GM21423 (cell line): Measurements from ENCODE around the gene SH3PXD2A.
"Not testable (repeated sequence)": the region's sequence is repeated elsewhere in the genome, so short reads cannot be mapped to it uniquely, and the experiment has no call there.

ENCODE experiments used
- ATAC-seq: cut with Tn5 transposase; IDR thresholded peaks from one replicate; pipeline ENCODE4 v1.9.1; 2021; ENCODE audit warnings: mild to moderate bottlenecking, moderate library complexity; ENCODE audit not compliant: unreplicated experiment

The SH3PXD2A gene

DNA sequence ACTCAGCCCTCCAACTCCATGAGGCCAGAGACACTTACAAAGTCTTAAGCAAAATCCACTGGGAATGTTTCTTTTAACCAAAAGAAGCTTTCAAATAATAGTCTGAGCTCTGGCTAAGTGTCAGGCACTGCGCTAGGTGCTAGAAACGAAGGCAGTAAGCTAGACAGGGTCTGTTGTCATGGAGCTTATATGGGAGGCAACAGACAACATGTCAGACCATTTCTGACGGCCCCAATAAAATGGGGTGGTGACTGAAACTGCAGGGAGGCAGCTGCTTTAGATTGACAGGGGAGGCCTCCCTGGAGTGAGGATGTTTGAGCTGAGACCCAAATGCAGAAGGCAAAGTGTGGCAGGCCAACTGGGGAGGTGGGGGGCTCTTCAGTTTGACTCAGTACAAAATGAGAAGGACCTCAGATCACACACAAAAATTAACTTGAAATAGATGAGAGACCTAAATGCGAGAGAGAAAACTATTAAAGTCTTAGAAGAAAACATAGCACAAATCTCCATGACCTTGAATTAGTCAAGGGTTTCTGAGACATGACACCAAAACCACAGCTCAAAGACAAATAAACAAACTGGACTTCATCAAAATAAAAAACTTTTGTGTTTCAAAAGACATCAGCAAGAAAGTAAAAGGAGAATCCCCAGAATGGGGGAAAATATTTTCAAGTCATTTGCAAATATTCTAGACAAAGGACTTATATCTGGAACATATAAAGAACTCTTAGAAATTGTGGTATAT lies 40.6 kb downstream of the SH3PXD2A start:
- no peak for ATAC-seq

DNA sequence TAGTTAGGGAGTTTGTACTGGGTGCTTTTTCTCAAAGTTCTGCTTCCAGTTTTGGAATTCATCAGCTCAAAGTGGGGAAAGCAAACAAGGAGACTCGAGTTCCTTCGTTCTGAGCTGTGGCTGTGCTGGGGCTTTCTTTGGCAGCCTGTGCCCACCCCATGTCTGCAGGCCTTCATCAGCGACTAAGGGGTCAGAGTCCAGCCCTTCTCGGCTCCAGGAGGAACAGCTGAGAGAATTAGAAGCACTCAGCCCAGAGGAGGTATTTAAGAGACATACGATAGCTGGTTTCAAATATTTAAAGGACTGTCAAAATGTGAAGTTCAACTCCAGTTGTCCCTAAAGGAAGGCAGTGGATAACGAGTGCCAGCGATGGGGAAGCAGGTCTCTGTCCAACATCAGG lies 41.3 kb downstream of the SH3PXD2A start:
- no peak for ATAC-seq

DNA sequence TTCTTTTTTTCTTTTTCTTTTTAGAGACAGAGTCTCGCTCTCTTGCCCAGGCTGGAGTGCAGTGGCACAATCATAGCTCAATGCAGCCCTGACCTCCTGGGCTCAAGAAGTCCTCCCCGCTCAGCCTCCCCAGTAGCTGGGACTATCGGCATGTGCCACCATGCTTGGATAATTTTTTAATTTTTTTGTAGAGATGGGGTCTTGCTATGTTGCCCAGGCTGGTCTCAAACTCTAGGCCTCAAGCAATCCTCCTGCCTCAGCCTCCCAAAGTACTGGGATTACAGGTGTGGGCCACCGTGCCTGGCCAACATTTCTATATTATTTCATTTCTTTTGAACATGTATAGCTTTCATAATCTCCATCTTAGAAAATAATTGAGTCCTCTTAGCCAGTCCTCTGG lies 42.1 kb downstream of the SH3PXD2A start:
- not testable (repeated sequence) for ATAC-seq

DNA sequence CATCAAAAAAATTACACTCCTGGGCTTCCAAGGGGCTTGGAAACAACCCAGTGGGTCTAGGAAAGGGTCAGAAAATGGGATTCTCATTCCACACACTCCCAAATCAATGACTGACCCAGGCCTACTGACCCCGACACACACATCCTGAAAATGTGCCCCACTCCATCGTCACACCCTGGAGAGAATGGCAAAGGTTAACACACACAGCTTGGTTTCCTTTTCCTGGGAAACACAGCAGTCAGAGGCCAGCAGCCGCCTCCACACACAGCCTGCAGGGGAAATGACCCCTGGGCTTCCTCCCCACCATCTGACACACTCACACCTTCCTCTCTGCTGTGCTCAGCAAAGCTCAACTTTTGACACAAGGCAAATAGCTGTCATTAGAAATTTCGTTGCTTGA lies 42.9 kb downstream of the SH3PXD2A start:
- ATAC-seq, result no peak

DNA sequence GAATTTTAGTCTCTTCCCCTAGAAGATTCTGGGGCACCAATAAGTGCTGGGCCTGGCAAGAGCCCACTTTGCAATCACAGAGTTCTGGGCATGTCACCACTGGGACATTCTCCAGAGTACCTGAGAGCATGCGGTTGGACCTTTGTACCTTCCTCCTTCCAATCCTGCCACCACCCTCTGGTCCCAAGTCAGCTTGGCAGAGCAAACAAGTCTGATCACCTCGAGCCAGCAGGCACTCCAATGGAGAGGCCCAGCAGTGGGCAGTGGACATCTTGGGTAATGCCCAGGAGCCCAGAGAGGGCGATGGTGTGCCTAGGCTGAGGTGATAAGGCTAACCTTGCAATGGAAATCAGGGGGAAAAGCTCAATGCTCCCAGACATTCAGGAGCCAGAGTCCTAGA lies 43.4 kb downstream of the SH3PXD2A start:
- ATAC-seq, result no peak

DNA sequence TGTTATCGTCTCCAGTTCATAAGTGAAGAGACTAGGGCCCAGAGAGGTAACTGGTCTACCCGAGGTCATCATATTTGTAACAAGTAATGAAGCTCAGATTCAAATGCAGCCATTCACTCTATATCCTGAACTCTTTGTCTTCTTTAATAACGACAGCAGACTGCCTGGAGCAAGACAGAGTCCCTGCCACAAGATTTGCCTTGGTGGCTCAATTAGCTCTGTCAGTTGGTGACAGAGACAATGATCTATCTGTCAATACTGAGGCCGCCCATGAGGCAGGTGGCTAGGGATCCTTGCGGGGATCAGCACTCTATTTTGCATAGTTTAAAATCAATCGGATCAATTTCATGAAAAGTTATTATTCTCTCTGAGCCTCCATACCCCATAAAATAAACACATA lies 43.9 kb downstream of the SH3PXD2A start:
- no peak for ATAC-seq

DNA sequence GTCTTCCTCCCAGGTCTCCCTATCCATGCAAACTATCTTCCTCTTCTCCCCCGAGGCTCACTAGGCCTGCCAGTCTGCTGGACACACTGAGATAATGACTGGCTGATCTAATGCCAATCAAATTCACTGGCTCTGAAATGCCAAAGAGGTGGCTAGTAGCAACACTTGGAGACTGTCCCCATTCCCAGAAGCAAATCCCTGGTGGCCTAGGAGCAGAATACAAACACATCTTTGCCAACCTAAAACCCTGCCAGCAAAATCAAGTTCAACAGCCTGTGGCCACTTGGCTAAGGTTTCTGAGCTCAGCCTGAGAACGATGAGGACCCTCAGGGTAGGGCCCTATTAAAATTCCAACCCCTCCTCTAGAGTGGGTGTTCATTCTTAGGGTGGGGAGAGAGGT lies 46.6 kb downstream of the SH3PXD2A start:
- ATAC-seq, result no peak

DNA sequence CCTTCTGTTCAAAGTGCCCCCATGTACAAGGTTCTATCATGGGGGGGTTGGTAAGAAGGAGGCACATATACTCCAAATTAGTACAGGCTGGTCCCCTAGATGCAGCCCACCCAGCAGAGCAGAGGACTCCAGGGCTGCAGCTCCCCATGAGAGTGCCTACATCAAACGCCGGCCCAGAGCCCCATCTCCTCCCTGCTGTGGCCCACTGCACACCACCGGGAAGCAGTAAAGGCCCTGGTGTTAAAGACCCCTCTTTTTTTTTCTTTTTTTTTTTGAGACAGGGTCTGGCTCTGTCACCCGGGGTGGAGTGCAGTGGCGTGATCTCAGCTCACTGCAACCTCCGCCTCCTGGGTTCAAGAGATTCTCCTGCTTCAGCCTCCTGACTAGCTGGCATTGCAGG lies 47.4 kb downstream of the SH3PXD2A start:
- no peak for ATAC-seq

DNA sequence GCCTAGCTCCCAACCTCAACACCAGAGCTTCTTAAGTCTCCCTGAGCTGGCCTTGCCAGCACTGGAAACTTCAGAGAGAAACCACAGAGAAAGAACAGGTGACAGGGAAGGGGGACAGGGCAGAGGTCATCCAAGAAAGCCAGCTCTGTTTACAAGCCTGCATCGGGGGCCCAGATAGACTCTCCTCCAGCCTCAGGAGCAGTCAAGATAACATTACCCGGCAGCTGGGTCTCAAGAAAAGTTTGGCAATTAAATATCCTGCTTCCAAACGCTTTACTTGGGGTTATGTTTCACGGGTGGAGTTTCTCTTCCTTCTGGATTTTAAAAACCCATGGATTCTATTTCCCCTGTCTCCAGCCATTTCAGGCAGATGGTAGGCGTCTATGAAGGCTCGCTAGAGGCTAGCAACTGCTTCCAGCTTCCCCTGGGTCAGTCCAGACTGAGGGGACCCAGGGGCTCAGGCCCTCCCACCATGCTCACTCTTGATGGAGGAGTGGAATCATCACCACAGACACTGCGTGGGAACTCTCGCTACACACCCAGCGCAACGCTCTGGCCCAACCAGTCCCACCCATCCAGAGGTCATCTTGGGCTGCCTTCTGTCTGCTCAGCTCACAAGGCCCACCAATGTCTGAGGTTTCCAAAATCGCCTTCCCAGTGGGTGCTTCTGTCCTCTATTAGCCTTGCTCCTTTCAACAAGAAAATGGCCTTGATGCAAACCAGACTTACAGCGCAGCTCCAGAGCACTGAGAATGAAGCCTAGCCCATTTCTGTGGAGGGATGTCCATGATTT lies 48.8 kb downstream of the SH3PXD2A start:
- ATAC-seq, result no peak

DNA sequence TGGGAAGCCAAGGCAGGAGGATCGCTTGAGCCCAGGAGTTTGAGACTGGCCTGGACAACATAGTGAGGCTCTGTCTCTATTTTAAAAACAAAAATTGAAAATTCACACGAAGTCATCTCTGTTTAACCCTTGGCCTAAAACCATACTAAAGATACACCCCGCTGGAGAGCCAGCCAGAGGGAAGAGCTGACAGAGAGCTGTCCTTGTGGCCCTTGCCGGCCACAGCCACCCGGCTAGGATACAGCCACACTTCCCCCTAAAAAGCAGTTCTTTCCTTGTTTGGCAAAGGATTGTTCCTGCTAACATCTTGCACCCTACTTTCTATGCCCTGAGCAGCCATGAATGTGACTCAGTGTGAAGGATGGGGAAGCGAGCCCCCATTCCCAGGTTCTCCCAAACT lies 49.6 kb downstream of the SH3PXD2A start:
- no peak for ATAC-seq

DNA sequence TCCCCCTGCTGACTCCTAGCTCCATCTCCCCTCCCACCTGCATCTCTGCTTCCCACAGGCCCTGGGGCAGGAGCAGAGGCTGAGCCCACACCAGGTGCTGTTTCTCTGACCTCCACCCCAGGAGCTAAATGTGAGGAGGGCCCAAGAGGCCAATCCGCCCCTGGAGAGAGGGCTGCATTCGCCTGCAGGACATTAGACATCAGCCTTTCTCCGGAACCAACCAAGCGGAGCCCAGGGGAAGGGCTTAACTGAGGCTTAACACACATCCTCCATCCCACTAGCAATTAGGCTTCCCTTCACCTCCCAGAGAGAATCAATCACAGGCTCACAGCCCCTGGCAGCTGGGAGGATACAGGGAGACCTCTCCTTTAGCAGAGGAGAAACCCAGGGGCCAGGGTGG lies 50.5 kb downstream of the SH3PXD2A start:
- no peak for ATAC-seq

DNA sequence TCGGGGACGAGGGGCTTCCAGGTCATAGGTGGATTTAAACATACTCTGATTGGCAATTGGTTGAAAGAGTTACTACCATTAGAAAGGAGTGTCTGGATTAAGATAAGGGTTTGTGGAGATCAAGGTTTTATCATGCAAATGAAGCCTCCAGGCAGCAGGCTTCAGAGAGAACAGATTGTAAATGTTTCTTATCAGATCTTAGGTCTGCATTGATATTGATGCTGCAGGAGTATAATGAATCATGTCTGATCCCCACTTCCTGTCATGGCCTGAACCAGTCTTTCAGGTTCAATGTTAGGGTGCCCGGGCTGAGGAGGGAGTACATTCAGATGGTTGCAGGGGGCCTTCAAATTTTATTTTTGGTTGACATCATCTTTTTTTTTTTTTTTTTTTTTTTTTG lies 51.4 kb downstream of the SH3PXD2A start:
- ATAC-seq, result no peak

DNA sequence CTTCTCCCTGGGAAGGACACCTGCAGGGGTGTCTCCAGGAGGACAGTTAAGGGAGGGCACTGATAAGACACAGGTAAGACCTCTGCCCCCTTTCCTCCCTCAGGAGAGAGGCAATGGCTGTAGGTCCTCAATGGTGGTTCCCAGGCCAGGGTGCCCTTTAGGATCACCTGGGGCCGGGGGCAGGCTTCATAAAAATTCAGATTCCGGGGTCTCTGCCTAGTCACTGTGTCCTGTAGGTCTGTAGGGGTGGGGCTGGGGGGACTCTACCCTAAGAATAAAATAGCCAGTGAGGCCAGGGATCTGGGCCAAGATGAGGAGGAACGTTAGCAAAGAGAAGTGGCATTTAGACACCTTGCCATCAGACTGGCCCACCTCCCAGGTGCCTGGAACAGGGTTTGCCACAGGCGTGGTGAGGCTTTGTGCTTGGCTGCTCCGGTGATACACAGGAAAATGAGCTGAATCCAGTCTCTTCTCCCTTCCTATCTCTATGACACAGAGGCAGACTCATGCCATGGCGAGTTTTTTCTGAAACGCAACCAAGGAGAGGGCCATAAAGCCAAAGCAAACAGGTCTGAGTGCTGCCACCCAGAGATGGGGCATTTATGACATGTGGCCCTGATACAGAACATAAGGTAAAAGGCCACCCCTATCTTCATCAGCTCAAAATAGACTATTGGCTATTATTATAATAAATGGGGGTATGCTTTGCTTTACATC lies 52.6 kb downstream of the SH3PXD2A start:
- ATAC-seq, result no peak

DNA sequence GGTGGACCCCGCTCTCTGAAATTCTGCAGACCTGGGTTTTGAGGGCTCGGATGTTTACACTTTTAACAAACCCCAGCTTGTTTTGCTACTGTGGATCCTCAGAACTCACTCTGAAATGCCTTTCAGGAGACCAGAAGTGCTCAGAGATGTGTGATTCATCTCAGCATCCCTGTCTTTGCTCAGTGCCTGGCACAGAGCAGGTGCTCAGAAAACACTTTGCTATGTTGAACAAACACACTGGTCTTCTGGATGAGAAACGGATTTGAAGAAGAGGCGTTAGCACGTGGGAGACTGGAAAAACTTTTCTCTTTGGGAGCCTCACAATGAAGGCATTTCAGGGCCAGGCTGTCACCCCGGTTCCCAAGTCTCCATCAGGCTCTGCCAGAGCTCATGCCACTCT lies 53.3 kb downstream of the SH3PXD2A start:
- ATAC-seq, result no peak

DNA sequence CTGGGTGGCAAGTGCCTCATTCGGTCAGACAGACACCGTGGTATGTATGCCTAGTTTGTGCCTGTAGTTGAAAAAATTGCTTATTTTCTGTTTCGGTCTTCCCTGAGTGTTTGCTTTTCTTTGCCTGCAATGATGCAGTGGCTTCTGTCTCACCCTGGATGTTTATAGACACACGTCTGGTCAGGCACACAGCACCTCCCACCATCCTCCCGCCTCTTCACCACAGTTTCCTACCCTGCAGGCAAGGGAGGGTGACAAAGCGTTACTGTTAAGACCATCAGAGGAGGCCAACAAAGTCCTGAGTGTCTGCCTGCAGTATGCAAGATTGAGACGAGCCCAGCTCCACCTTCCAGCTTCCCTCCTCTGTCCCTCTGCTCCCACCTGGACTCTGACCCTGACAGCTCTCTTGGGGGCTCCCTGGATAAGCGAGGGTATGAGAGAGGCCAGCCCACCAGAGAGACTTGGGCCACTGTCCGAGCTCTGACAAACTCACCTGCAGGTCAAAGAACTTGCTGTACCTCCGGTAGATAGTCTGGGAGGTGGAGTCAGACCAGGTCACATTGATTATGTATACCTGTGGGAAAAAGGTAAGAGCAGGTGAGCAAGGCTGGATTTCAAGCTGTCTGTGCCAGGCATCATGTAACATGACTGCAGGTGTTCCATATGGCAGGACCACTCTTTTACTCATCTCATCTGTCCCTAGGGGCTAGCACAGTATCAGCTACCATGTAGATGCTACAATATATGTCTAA lies 54.4 kb downstream of the SH3PXD2A start:
- ATAC-seq, result peak; percentile 63

DNA sequence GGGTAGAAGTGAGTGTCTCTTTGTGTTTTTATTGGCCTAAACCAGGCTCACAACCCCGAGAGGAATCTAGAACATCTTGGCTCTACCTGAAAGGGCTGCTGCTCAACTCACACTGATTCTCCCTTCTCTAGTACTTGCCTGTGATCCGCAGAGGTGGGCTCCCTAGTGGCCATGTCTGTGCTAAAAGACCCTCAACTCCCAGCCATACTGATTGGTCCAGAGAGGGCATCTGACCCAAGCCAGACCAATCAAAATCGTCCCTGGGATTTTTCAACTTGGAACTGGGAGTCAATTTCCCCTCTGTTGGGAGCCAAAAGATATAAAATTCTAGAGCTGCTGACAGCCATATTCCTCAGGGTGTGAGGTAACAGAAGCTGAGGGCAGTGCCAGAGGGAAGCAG lies 55.3 kb downstream of the SH3PXD2A start:
- ATAC-seq, result no peak

DNA sequence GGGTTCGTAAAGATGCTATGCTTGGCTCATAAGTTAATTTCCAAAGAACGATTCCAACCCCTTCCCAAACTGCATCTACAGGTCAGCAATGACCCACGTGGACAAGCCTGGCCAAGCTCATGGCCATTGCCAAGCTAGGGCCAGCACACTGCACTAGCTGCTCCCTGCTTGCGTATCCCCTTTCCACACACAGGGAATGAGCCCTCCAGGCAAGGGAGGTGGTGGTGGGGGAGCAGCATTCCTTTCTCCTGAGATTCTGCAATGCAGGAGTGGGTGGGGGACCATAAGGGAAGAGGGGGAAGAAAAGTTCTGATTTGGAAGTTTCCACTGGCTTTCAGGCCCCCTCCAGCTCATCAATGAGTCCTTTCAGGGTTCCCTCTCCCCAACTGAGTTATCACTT lies 56.0 kb downstream of the SH3PXD2A start:
- ATAC-seq, result no peak

DNA sequence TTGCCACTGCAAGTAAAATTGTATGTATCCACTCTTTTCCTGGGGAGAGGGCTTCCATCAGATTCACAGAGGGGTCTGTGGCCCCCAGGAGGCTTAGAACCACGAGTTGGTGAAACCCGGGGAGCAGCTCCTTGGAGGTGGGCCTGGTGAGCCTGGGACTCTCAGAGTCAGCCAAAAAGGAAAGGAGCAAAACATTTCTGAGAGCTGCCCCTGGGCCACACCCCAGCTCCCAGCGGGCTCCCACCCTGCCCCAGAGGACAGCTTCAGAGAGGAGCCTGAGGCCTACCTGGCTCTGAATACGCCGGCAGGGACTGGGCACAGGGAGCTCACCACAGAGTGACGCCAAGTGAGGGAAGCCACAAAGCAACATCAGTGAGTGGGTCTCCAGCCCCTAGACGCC lies 56.9 kb downstream of the SH3PXD2A start:
- no peak for ATAC-seq

DNA sequence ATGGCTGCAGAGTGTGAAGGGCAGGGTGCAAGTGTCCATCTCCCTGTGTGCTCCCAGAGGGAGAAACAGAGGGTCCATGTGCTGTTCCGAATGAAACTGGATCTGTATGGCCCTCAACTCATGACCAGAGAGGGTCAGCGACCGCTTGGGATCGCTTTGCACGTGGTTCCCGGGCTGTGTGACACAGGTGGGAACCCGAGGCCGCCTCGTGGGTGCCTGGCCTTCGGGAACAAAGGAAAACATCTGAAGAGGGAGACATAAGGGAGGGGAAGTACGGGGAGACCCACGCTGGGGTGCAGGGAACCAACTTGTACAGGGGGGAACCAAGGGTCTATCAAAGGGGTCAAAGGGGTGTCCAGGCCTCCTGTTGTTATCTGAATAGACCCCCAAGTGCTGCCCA lies 57.5 kb downstream of the SH3PXD2A start:
- ATAC-seq, result no peak

DNA sequence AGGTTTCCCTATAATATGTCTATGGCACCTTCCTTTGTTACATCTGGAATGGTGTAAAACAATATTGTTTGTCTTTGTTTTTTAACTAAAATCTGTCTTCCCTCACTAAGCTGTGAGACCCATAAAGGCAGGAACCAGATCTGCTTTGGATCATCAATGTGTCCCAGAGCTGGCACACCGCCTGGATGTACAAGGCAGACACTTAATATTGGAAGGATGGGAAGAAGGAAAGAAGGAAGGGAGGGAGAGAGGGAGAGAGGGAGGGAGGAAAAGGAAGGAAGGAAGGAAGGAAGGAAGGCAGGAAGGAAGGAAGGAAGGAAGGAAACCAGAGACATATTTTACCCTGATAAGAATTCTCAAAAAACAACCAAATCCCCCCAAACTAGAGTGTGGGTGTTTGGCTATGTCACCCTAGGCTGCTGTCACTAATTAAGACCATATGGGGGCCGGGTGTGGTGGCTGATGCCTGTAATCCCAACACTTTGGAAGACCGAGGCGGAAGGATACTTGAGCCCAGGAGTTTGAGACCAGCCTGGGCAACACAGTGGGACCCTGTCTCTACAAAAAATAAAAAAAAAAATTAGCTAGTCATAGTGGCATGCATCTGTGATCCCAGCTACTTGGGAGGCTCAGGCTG lies 59.6 kb downstream of the SH3PXD2A start:
- ATAC-seq, result no peak

DNA sequence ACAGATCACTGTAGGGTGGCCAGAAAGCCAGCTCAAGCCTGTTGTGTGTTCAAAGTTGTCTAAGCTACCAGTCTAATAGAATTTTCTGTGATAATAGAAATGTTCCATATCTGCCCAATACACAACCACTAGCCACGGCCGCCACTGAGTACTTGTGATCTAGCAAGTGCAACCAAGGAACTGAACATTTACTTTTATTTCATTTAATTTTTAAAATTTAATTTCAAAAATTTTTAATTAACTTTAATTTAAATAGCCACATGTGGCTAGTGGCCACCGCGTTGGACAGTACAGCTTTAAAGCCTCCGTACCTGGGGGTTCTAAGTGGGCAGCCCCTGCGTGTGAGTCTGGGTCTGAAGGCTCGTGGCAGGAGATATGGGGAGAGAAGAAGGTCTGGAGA lies 60.4 kb downstream of the SH3PXD2A start:
- no peak for ATAC-seq
